ENCODE results near the gene CNOT8.
"Not testable (repeated sequence)": the region's sequence is repeated elsewhere in the genome, so short reads cannot be mapped to it uniquely, and the experiment has no call there.

DNA sequence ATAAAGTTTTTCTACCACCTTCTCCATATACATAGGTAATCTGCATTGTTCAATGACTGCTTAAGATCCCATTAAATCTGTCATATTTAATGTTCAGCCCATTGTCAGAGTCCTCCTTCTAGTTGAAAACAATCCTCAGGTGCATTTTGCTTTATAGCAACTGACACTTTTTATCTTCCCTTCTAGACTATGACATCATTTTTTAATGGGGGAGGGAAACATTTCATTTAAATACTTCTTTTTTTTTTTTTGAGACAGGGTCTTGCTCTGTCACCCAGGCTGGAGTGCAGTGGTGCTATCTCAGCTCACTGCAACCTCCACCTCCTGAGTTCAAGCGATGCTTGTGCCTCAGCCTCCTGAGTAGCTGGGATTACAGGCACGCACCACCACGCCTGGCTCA lies 25.6 kb upstream of the CNOT8 start:
- TF ChIP-seq ELF4 (IDR thresholded peaks at IDR 0.05); FOXK2 (IDR thresholded peaks at IDR 0.05); SUZ12 (IDR thresholded peaks at IDR 0.05); ZNF384 (IDR thresholded peaks at IDR 0.05); NFRKB (IDR thresholded peaks at IDR 0.05); LEF1 (IDR thresholded peaks at IDR 0.05; ENCODE audit: borderline replicate concordance): not testable (repeated sequence)
- TF ChIP-seq, protein P1, sequence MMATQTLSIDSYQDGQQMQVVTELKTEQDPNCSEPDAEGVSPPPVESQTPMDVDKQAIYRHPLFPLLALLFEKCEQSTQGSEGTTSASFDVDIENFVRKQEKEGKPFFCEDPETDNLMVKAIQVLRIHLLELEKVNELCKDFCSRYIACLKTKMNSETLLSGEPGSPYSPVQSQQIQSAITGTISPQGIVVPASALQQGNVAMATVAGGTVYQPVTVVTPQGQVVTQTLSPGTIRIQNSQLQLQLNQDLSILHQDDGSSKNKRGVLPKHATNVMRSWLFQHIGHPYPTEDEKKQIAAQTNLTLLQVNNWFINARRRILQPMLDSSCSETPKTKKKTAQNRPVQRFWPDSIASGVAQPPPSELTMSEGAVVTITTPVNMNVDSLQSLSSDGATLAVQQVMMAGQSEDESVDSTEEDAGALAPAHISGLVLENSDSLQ (IDR thresholded peaks at IDR 0.05) = not testable (repeated sequence)

All from HEK293T (cell line).